CD8-positive, alpha-beta memory T cell (primary cell): ENCODE data around the gene TBC1D21. TPM values are rescaled to one million over a fixed set of nuclear protein-coding genes. Genes with fewer than 3 reads are reported as not detected.

Source experiments
- CTCF ChIA-PET: fragments of 350-600 bp; sonication (Branson Sonifier 250); formaldehyde crosslinking; loops from one replicate; lab custom pipeline; 2021; ENCODE audit warnings: antibody characterized with exemption; lab: Charles Lee
- POLR2A ChIA-PET: fragments of 350-600 bp; sonication (Branson Sonifier 250); formaldehyde crosslinking; loops from one replicate; lab custom pipeline; 2021; ENCODE audit warnings: antibody characterized with exemption; lab: Charles Lee
- DNase-seq, 5 donors: peaks; one replicate each; pipeline versions ENCODE4 v3.0.0 to v3.0.0-alpha.2; 2020 to 2022; ENCODE audit warnings: mixed read lengths in 1 of 5
- H3K27ac ChIP-seq: one replicate; pipeline ENCODE4 v1.7.0; 2013; ENCODE audit warnings: low read depth, mild to moderate bottlenecking, low read length, moderate library complexity
- H3K27me3 ChIP-seq: 2 replicates; pipeline ENCODE4 v1.7.0; 2013; ENCODE audit warnings: low read length, mild to moderate bottlenecking; ENCODE audit not compliant: insufficient read depth, poor library complexity, severe bottlenecking
- H3K36me3 ChIP-seq: 2 replicates; pipeline ENCODE4 v1.7.0; 2013; ENCODE audit warnings: mild to moderate bottlenecking, low read length, moderate library complexity; ENCODE audit not compliant: insufficient read depth
- H3K4me1 ChIP-seq: 2 replicates; pipeline ENCODE4 v1.7.0; 2013; ENCODE audit warnings: mild to moderate bottlenecking, low read length, moderate library complexity; ENCODE audit not compliant: insufficient read depth
- H3K4me3 ChIP-seq: 2 replicates; pipeline ENCODE4 v1.7.0; 2013; ENCODE audit warnings: mild to moderate bottlenecking, low read length
- H3K9me3 ChIP-seq: 2 replicates; pipeline ENCODE4 v1.7.0; 2013; ENCODE audit warnings: mild to moderate bottlenecking, low read length
- H3K27ac Mint-ChIP-seq, 8 donors: one replicate each; pipeline ENCODE4 v1.8.0; 2020 to 2021; ENCODE audit warnings: mixed read lengths in 8 of 8, mild to moderate bottlenecking in 6 of 8, inconsistent platforms in 3 of 8, moderate library complexity in 3 of 8
- H3K27me3 Mint-ChIP-seq, 2 donors: one replicate each; pipeline ENCODE4 v1.8.0; 2020 to 2021; ENCODE audit warnings: mixed read lengths in 2 of 2, mild to moderate bottlenecking in 1 of 2, moderate library complexity in 1 of 2
- H3K36me3 Mint-ChIP-seq, 3 donors: one replicate each; pipeline ENCODE4 v1.8.0; 2020 to 2021; ENCODE audit warnings: mixed read lengths in 3 of 3, inconsistent platforms in 1 of 3, mild to moderate bottlenecking in 1 of 3
- H3K4me1 Mint-ChIP-seq, 3 donors: one replicate each; pipeline ENCODE4 v1.8.0; 2020 to 2021; ENCODE audit warnings: mixed read lengths in 3 of 3, inconsistent platforms in 1 of 3, mild to moderate bottlenecking in 1 of 3
- H3K4me3 Mint-ChIP-seq, 7 donors: one replicate each; pipeline ENCODE4 v1.8.0; 2020 to 2021; ENCODE audit warnings: mixed read lengths in 7 of 7, mild to moderate bottlenecking in 6 of 7, moderate library complexity in 4 of 7, inconsistent platforms in 2 of 7
- H3K9me3 Mint-ChIP-seq, 5 donors: one replicate each; pipeline ENCODE4 v1.8.0; 2020 to 2022; ENCODE audit warnings: mixed read lengths in 5 of 5, mild to moderate bottlenecking in 3 of 5, moderate library complexity in 2 of 5, inconsistent platforms in 1 of 5
- polyA plus RNA-seq: library from polyadenylated mRNA; unstranded; fragments of 300-500 nt; fragmentation: Illumina TruSeq; gene quantifications from one replicate; pipeline ENCODE4 v1.2.3, GENCODE V29; 2021
- total RNA-seq, 2 experiments: library from RNA; stranded (reverse); gene quantifications; one replicate each; pipeline ENCODE4 v1.2.3, GENCODE V29; 2021

TBC1D21 gene
- total and polyA plus RNA-seq, 3 experiments from 2014 or later, result not detected

- Mint-ChIP-seq H3K27ac (peak overlapping the region in 4 of 8 donors; percentile 46 to 80 (median 67)), H3K4me3 (peak overlapping the region in 1 of 7 donors; percentile 32), H3K36me3 (peaks cover 15 to 21% (median 17%) of the 10 kb centered on the region in 3 donors), H3K4me1 (peaks cover 31 to 52% (median 39%) of the 10 kb centered on the region in 3 donors), H3K27me3 (no peaks in the 10 kb centered on the region), H3K9me3 (peaks cover 4 to 7% (median 6%) of the 10 kb centered on the region in 5 donors)
- no peak for DNase-seq
- peaks cover 24% of the 10 kb centered on the region for H3K4me1 ChIP-seq
- no peak overlapping the region for H3K4me3 ChIP-seq
- POLR2A ChIA-PET, result no interaction called here
- H3K27me3 ChIP-seq, result no peaks in the 10 kb centered on the region
- H3K9me3 ChIP-seq, result no peaks in the 10 kb centered on the region
- H3K27ac ChIP-seq, result no peak overlapping the region
- no peaks in the 10 kb centered on the region for H3K36me3 ChIP-seq
- CTCF ChIA-PET, result interaction anchor here (1.4 to 1.6 kb wide), 2 partner anchors 8 to 13 kb away, joined by 3 read pairs; no protein-coding TSS in a partner anchor
These were observed 49.1 kb downstream of the TBC1D21 start for GRCh38 chr15:73922186-73923151.

- Histone ChIP-seq H3K27ac (no peak overlapping the region), H3K4me1 (peaks cover 27% of the 10 kb centered on the region), H3K36me3 (no peaks in the 10 kb centered on the region), H3K27me3 (no peaks in the 10 kb centered on the region), H3K9me3 (no peaks in the 10 kb centered on the region), H3K4me3 (no peak overlapping the region)
- Mint-ChIP-seq H3K4me1 (peaks cover 34 to 55% (median 43%) of the 10 kb centered on the region in 3 donors), H3K27ac (peak overlapping the region in 5 of 8 donors; percentile 24 to 80 (median 68)), H3K36me3 (peaks cover 9 to 15% (median 10%) of the 10 kb centered on the region in 3 donors), H3K27me3 (no peaks in the 10 kb centered on the region), H3K9me3 (peaks cover under 1 to 3% (median under 1%) of the 10 kb centered on the region in 5 donors), H3K4me3 (peak overlapping the region in 1 of 7 donors; percentile 18)
- ChIA-PET POLR2A (no interaction called here), CTCF (interaction anchor here (1.4 kb wide), 2 partner anchors 9 to 28 kb away, joined by 3 read pairs; no protein-coding TSS in a partner anchor)
- DNase-seq, result no peak
These were observed 49.8 kb downstream of the TBC1D21 start for GRCh38 chr15:73923156-73923487.

- Mint-ChIP-seq H3K4me3 (peak overlapping the region in 2 of 7 donors; percentile 36 to 77), H3K27me3 (no peaks in the 10 kb centered on the region), H3K9me3 (no peaks in the 10 kb centered on the region), H3K36me3 (peaks cover 5 to 10% (median 6%) of the 10 kb centered on the region in 3 donors), H3K27ac (peak overlapping the region; percentile 68 to 89 (median 82)), H3K4me1 (peaks cover 36 to 58% (median 46%) of the 10 kb centered on the region in 3 donors)
- POLR2A ChIA-PET, result interaction anchor here (0.7 kb wide), 1 partner anchor 375 kb away, joined by 3 read pairs; no protein-coding TSS in a partner anchor
- DNase-seq, result no peak
- no peaks in the 10 kb centered on the region for H3K9me3 ChIP-seq
- no peak overlapping the region for H3K4me3 ChIP-seq
- no peaks in the 10 kb centered on the region for H3K36me3 ChIP-seq
- no peaks in the 10 kb centered on the region for H3K27me3 ChIP-seq
- CTCF ChIA-PET, result interaction anchor here (1.0 to 1.4 kb wide), 3 partner anchors 9 to 50 kb away, joined by 3 read pairs; no protein-coding TSS in a partner anchor
- H3K27ac ChIP-seq, result no peak overlapping the region
- peaks cover 30% of the 10 kb centered on the region for H3K4me1 ChIP-seq
These were observed 50.3 kb downstream of the TBC1D21 start for GRCh38 chr15:73923488-73924164.

GRCh38 chr15:73924171-73924921, 51.0 kb downstream of the TBC1D21 start:
- Histone ChIP-seq H3K27me3 (no peaks in the 10 kb centered on the region), H3K36me3 (no peaks in the 10 kb centered on the region), H3K4me1 (peaks cover 30% of the 10 kb centered on the region), H3K27ac (no peak overlapping the region), H3K9me3 (no peaks in the 10 kb centered on the region), H3K4me3 (no peak overlapping the region)
- no peaks in the 10 kb centered on the region for H3K27me3 Mint-ChIP-seq
- ChIA-PET POLR2A (interaction anchor here (0.7 kb wide), 1 partner anchor 375 kb away, joined by 3 read pairs; no protein-coding TSS in a partner anchor), CTCF (interaction anchor here (0.5 to 1.4 kb wide), 3 partner anchors 27 to 103 kb away, joined by 3 read pairs; no protein-coding TSS in a partner anchor)
- no peaks in the 10 kb centered on the region for H3K9me3 Mint-ChIP-seq
- peaks cover 37 to 65% (median 52%) of the 10 kb centered on the region in 3 donors for H3K4me1 Mint-ChIP-seq
- H3K36me3 Mint-ChIP-seq, result peaks cover 0 to 4% (median 1%) of the 10 kb centered on the region in 3 donors
- H3K4me3 Mint-ChIP-seq, result peak overlapping the region in 5 of 7 donors; percentile 10 to 77 (median 44)
- no peak for DNase-seq
- peak overlapping the region; percentile 68 to 89 (median 82) for H3K27ac Mint-ChIP-seq

GRCh38 chr15:73925848-73926218, 52.5 kb downstream of the TBC1D21 start:
- Mint-ChIP-seq H3K27me3 (no peaks in the 10 kb centered on the region), H3K4me1 (peaks cover 32 to 55% (median 43%) of the 10 kb centered on the region in 3 donors), H3K36me3 (no peaks in the 10 kb centered on the region), H3K27ac (peak overlapping the region; percentile 47 to 84 (median 66)), H3K4me3 (peak overlapping the region; percentile 59 to 89 (median 77)), H3K9me3 (no peaks in the 10 kb centered on the region)
- Histone ChIP-seq H3K4me1 (peaks cover 28% of the 10 kb centered on the region), H3K36me3 (no peaks in the 10 kb centered on the region), H3K27ac (no peak overlapping the region), H3K27me3 (no peaks in the 10 kb centered on the region), H3K9me3 (no peaks in the 10 kb centered on the region), H3K4me3 (no peak overlapping the region)
- no peak for DNase-seq
- POLR2A ChIA-PET, result no interaction called here
- CTCF ChIA-PET, result interaction anchor here (2.5 kb wide), 1 partner anchor 10 kb away, joined by 11 read pairs; no protein-coding TSS in a partner anchor

GRCh38 chr15:73926219-73927002, 53.0 kb downstream of the TBC1D21 start, which contains the start of gene LOXL1:
TSS of gene LOXL1 (plus strand) at chr15:73926462. CDS start at chr15:73926784, 322 bp downstream.
- Histone ChIP-seq H3K27me3 (no peaks in the 10 kb centered on the region), H3K27ac (no peak within 1 kb of the TSS), H3K9me3 (no peaks in the 10 kb centered on the region), H3K4me3 (peak within 1 kb of the TSS; percentile 39), H3K4me1 (peaks cover 23% of the 10 kb centered on the region), H3K36me3 (no peaks in the 10 kb centered on the region)
- CTCF ChIA-PET, result interaction anchor here (1.6 to 2.5 kb wide), 5 partner anchors 11 to 33 kb away, joined by 5 to 11 read pairs (median 8); no protein-coding TSS in a partner anchor
- POLR2A ChIA-PET, result interaction anchor here (0.6 kb wide), 1 partner anchor 1015 kb away, joined by 4 read pairs; no protein-coding TSS in a partner anchor
- DNase-seq, result no peak
- Mint-ChIP-seq H3K36me3 (no peaks in the 10 kb centered on the region), H3K27me3 (no peaks in the 10 kb centered on the region), H3K4me3 (peak within 1 kb of the TSS; percentile 59 to 89 (median 77)), H3K27ac (peak within 1 kb of the TSS; percentile 47 to 87 (median 68)), H3K4me1 (peaks cover 32 to 56% (median 43%) of the 10 kb centered on the region in 3 donors), H3K9me3 (no peaks in the 10 kb centered on the region)
